Measurements from ENCODE around the gene VOPP1.

Gene VOPP1

DNA sequence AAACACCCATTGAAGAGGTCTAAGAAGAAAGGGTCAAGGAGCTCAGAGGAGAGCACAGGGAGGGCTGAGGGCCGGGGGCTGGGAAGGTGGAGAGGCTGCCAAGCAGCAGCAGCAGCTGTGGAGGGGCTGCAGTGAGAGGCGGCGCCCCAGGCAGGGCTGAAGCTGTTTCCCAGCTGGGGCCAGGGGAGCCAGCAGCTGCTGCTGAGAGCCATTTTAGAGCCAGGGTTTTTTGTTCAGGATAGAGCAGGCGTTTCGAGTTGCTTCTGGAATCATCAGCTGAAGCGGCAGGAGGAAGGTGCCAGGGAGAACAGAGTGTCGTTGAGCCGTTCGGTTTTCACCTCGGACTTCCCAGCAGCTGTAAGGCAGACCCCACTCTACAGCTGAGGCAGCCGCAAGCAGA, 144.5 kb downstream of the VOPP1 start:
- H3F3A ChIP-seq (ENCODE audit: low read depth): no peaks in the 10 kb centered on the region
- H3K9me2 ChIP-seq (replicated peaks; ENCODE audit: low read depth, low read length): no peaks in the 10 kb centered on the region
- no peaks in the 10 kb centered on the region for H3K27me3 ChIP-seq (ENCODE audit: insufficient read depth, low read length, poor library complexity, severe bottlenecking)
- TF ChIP-seq EZH2phosphoT487 (IDR thresholded peaks at IDR 0.05; ENCODE audit: borderline replicate concordance): no peak
- no peak for TF ChIP-seq CTCF (conservative IDR thresholded peaks at IDR 0.05; ENCODE audit: low read length)
- H3K36me3 ChIP-seq (ENCODE audit: insufficient read depth, low read length): peaks cover 14% of the 10 kb centered on the region; the same call in 1 of the 2 replicates
- H3K9ac ChIP-seq (ENCODE audit: low read depth, low read length, poor library complexity, severe bottlenecking): no peak overlapping the region
- H3K4me1 ChIP-seq (ENCODE audit: insufficient read depth, low read length, poor library complexity, severe bottlenecking): no peaks in the 10 kb centered on the region
- H3K4me3 ChIP-seq (ENCODE audit: low read length, poor library complexity, severe bottlenecking): no peak overlapping the region
- no peak overlapping the region for H2AFZ ChIP-seq (ENCODE audit: low read length)
- H3K79me2 ChIP-seq (ENCODE audit: insufficient read depth, low read length): no peaks in the 10 kb centered on the region
- H3K4me2 ChIP-seq (ENCODE audit: low read depth, low read length, poor library complexity, severe bottlenecking): no peak overlapping the region
- no peaks in the 10 kb centered on the region for H4K20me1 ChIP-seq (ENCODE audit: insufficient read depth, low read length, poor library complexity, severe bottlenecking)
- no peaks in the 10 kb centered on the region for H3K9me3 ChIP-seq (ENCODE audit: insufficient read depth, low read depth, low read length)

DNA sequence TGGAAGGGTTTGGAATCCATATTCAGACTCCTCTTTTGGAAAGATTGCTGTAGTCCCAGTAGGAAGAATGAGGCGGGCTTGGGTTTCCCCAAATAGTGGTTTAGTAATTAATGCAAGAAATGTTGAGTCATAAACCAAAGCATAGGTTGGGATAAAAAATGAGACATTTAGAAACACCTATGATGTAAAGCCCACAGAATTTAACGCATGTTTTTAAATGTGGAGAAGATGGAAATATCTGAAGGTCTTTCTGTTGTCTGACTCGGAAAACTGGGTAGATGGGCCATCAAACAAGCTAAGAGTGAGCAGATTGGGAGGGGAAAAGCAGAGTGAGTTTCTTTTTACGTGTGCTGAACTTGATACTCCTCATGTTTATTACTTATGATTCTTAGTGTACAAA, 145.0 kb downstream of the VOPP1 start:
- H3K27me3 ChIP-seq (ENCODE audit: insufficient read depth, low read length, poor library complexity, severe bottlenecking): no peaks in the 10 kb centered on the region
- H2AFZ ChIP-seq (ENCODE audit: low read length): no peak overlapping the region
- no peak overlapping the region for H3K4me2 ChIP-seq (ENCODE audit: low read depth, low read length, poor library complexity, severe bottlenecking)
- no peaks in the 10 kb centered on the region for H3F3A ChIP-seq (ENCODE audit: low read depth)
- no peaks in the 10 kb centered on the region for H3K4me1 ChIP-seq (ENCODE audit: insufficient read depth, low read length, poor library complexity, severe bottlenecking)
- no peak overlapping the region for H3K9ac ChIP-seq (ENCODE audit: low read depth, low read length, poor library complexity, severe bottlenecking)
- TF ChIP-seq CTCF (conservative IDR thresholded peaks at IDR 0.05; ENCODE audit: low read length) (no peak), EZH2phosphoT487 (IDR thresholded peaks at IDR 0.05; ENCODE audit: borderline replicate concordance) (no peak)
- H3K9me2 ChIP-seq (replicated peaks; ENCODE audit: low read depth, low read length): no peaks in the 10 kb centered on the region
- H3K79me2 ChIP-seq (ENCODE audit: insufficient read depth, low read length): no peaks in the 10 kb centered on the region
- peaks cover 14% of the 10 kb centered on the region; the same call in 1 of the 2 replicates for H3K36me3 ChIP-seq (ENCODE audit: insufficient read depth, low read length)
- no peaks in the 10 kb centered on the region for H3K9me3 ChIP-seq (ENCODE audit: insufficient read depth, low read depth, low read length)
- no peak overlapping the region for H3K4me3 ChIP-seq (ENCODE audit: low read length, poor library complexity, severe bottlenecking)
- no peaks in the 10 kb centered on the region for H4K20me1 ChIP-seq (ENCODE audit: insufficient read depth, low read length, poor library complexity, severe bottlenecking)

GRCh38 chr7:55426676-55427075, 145.6 kb downstream of the VOPP1 start:
- Histone ChIP-seq H3K9ac (ENCODE audit: low read depth, low read length, poor library complexity, severe bottlenecking) (no peak overlapping the region), H2AFZ (ENCODE audit: low read length) (no peak overlapping the region), H4K20me1 (ENCODE audit: insufficient read depth, low read length, poor library complexity, severe bottlenecking) (no peaks in the 10 kb centered on the region), H3K4me2 (ENCODE audit: low read depth, low read length, poor library complexity, severe bottlenecking) (no peak overlapping the region), H3K36me3 (ENCODE audit: insufficient read depth, low read length) (peaks cover 14% of the 10 kb centered on the region; the same call in 1 of the 2 replicates), H3F3A (ENCODE audit: low read depth) (no peaks in the 10 kb centered on the region), H3K4me1 (ENCODE audit: insufficient read depth, low read length, poor library complexity, severe bottlenecking) (no peaks in the 10 kb centered on the region), H3K9me3 (ENCODE audit: insufficient read depth, low read depth, low read length) (no peaks in the 10 kb centered on the region), H3K27me3 (ENCODE audit: insufficient read depth, low read length, poor library complexity, severe bottlenecking) (no peaks in the 10 kb centered on the region), H3K79me2 (ENCODE audit: insufficient read depth, low read length) (no peaks in the 10 kb centered on the region), H3K9me2 (replicated peaks; ENCODE audit: low read depth, low read length) (no peaks in the 10 kb centered on the region), H3K4me3 (ENCODE audit: low read length, poor library complexity, severe bottlenecking) (no peak overlapping the region)
- TF ChIP-seq CTCF (conservative IDR thresholded peaks at IDR 0.05; ENCODE audit: low read length) (no peak), EZH2phosphoT487 (IDR thresholded peaks at IDR 0.05; ENCODE audit: borderline replicate concordance) (no peak)
